Lung (tissue), 12 donors: ENCODE data around the gene CRLF1. TPM values are rescaled to one million over a fixed set of nuclear protein-coding genes. Genes with fewer than 3 reads are reported as not detected.
A peak's percentile ranks its signal among the peaks of the same experiment; 100 is the strongest.

Experiments
- ATAC-seq: fragments of 200-7000 bp; cut with Tn5 transposase; one replicate; pipeline ENCODE4 v1.9.1; 2020; ENCODE audit warnings: moderate number of reproducible peaks; ENCODE audit not compliant: insufficient read depth, low FRiP score
- DNase-seq, 3 donors: peaks; one replicate each; pipeline ENCODE4 v3.0.0-alpha.2; 2013 to 2017
- H3K27ac ChIP-seq, 2 donors: one replicate each; pipeline ENCODE4 v1.5.1; 2013; ENCODE audit warnings: mild to moderate bottlenecking in 2 of 2, moderate library complexity in 2 of 2, control low read depth in 1 of 2, inconsistent platforms in 1 of 2, low read depth in 1 of 2, low read length in 1 of 2
- H3K27me3 ChIP-seq, 3 donors: one replicate each; pipeline ENCODE4 v1.5.1; 2013; ENCODE audit warnings: low read length in 2 of 3; ENCODE audit not compliant: control insufficient read depth in 3 of 3, insufficient read depth in 3 of 3
- H3K36me3 ChIP-seq, 4 donors: one replicate each; pipeline ENCODE4 v1.5.1; 2013; ENCODE audit warnings: low read length in 4 of 4, mild to moderate bottlenecking in 1 of 4, moderate library complexity in 1 of 4; ENCODE audit not compliant: control insufficient read depth in 4 of 4, insufficient read depth in 4 of 4
- H3K4me1 ChIP-seq, 5 donors: one replicate each; pipeline ENCODE4 v1.5.1; 2013; ENCODE audit warnings: low read length in 5 of 5, mild to moderate bottlenecking in 2 of 5, moderate library complexity in 1 of 5; ENCODE audit not compliant: control insufficient read depth in 5 of 5, insufficient read depth in 5 of 5
- H3K4me3 ChIP-seq: one replicate; pipeline ENCODE4 v1.5.1; 2013; ENCODE audit warnings: mild to moderate bottlenecking, control low read depth, moderate library complexity
- H3K9ac ChIP-seq, 2 donors: one replicate each; pipeline ENCODE4 v1.5.1; 2013; ENCODE audit warnings: low read length in 2 of 2, control low read depth in 1 of 2; ENCODE audit not compliant: insufficient read depth in 1 of 2
- H3K9me3 ChIP-seq, 4 donors: one replicate each; pipeline ENCODE4 v1.5.1; 2013; ENCODE audit warnings: low read length in 3 of 4, mild to moderate bottlenecking in 1 of 4, moderate library complexity in 1 of 4; ENCODE audit not compliant: control insufficient read depth in 4 of 4, insufficient read depth in 3 of 4
- CTCF ChIP-seq: IDR thresholded peaks from 2 replicates; pipeline ENCODE4 v1.5.1; 2012; ENCODE audit warnings: mild to moderate bottlenecking; ENCODE audit errors: control extremely low read depth, extremely low read depth
- WGBS, 2 donors: extraction: QIAGEN DNeasy Blood & Tissue Kit; methylation state at CpG; one replicate each; pipeline ENCODE4 v1.1.7; 2013; 5-methylcytosine and 5-hydroxymethylcytosine counted together
- polyA plus RNA-seq, 2 donors: library from polyadenylated mRNA; stranded (reverse); fragments of 200-250 nt; gene quantifications; one replicate each; pipeline ENCODE4 v1.2.1, GENCODE V29; 2013
- total RNA-seq, 2 donors: library from RNA; depleted of rRNA in 1 of 2; stranded (reverse); fragments of >200 nt in 1 of 2; gene quantifications; one replicate each; pipeline ENCODE4 v1.2.1, GENCODE V29; 2014 to 2021
- donor health status: control.
- donor health status: control.
- donor health status: Bipolar disorder and iron deficiency.
- donor health status: healthy.
- donor health status: DM: yes; HTN: yes; CAD: no.

CRLF1 gene
- total and polyA plus RNA-seq, 4 donors: 12.8 to 48.2 (median 25.1) TPM

DNA sequence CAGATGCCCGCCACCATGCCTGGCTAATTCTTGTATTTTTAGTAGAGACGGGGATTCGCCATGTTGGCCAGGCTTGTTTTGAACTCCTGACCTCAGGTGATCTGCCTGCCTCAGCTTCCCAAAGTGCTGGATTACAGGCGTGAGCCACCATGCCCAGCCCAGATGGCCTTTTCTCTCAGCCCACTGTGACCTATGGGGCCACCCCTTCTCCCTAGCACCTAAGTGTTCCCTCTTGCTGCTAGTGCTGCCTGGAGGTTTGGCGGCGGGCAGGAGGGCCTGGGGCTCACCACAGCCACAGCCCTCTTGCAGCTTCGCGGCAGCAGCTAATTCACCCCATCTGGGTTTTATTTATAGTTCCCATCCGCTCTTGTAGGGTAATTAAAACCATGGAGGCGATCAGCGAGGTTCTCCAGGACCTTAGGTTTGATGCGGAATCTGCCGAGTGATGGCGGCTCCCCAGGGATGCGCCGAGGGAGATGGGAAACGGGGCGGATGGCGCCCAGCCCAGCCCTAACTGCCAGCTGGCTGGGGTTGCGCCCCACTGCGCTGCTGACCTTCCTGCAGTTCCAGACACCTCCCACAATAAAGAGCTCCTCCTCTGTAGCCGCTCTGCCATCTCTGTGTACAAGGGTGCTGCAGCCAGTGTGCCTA lies 14.7 kb downstream of the CRLF1 start:
- ATAC-seq (no peak), DNase-seq (no peak)
- WGBS, 2 donors: 94 to 97% methylated on average over 22 of the region's 22 CpGs
- Histone ChIP-seq H3K27me3 (peaks cover 0 to 13% (median 10%) of the 10 kb centered on the region in 3 donors), H3K9ac (no peak overlapping the region), H3K4me3 (no peak overlapping the region), H3K36me3 (peaks cover 0 to 7% (median 5%) of the 10 kb centered on the region in 4 donors), H3K9me3 (no peaks in the 10 kb centered on the region), H3K27ac (no peak overlapping the region), H3K4me1 (peaks cover 0 to 28% (median 11%) of the 10 kb centered on the region in 5 donors)
- no peak for TF ChIP-seq CTCF

- 76 to 78% methylated on average over 40 of the region's 40 CpGs for WGBS, 2 donors
- TF ChIP-seq CTCF: no peak
- H3K9me3 ChIP-seq: no peaks in the 10 kb centered on the region
- peaks cover 0 to 8% (median 7%) of the 10 kb centered on the region in 3 donors for H3K27me3 ChIP-seq
- peak overlapping the region in 1 of 2 donors; percentile 59 for H3K9ac ChIP-seq
- no peak overlapping the region for H3K27ac ChIP-seq
- H3K36me3 ChIP-seq: peaks cover 0 to 7% (median 5%) of the 10 kb centered on the region in 4 donors
- peak; percentile 83 to 88 (median 84) for DNase-seq
- H3K4me3 ChIP-seq: no peak overlapping the region
- ATAC-seq: no peak
- peaks cover 0 to 28% (median 11%) of the 10 kb centered on the region in 5 donors for H3K4me1 ChIP-seq
Measured at GRCh38 chr19:18590273-18591272, 16.0 kb downstream of the CRLF1 start.

- peaks cover 0 to 7% (median 5%) of the 10 kb centered on the region in 4 donors for H3K36me3 ChIP-seq
- no peaks in the 10 kb centered on the region for H3K9me3 ChIP-seq
- H3K27ac ChIP-seq: peak overlapping the region; percentile 55 to 88
- WGBS, 2 donors: 12 to 21% methylated on average over 43 to 52 of the region's 52 CpGs
- peak overlapping the region; percentile 64 for H3K4me3 ChIP-seq
- H3K4me1 ChIP-seq: peaks cover 0 to 21% (median 7%) of the 10 kb centered on the region in 5 donors
- no peak overlapping the region for H3K9ac ChIP-seq
- H3K27me3 ChIP-seq: peaks cover 0 to under 1% (median under 1%) of the 10 kb centered on the region in 3 donors
- no peak for TF ChIP-seq CTCF
- ATAC-seq: peak; percentile 44
- DNase-seq: peak; percentile 85 to 87 (median 87)
Measured at GRCh38 chr19:18589380-18590272, 17.0 kb downstream of the CRLF1 start.
